Measurements from ENCODE around the gene CFAP410.

CFAP410 gene

GRCh38 chr21:44302573-44303401, 36.4 kb downstream of the CFAP410 start:
- TF ChIP-seq CTCF (IDR thresholded peaks at IDR 0.05): peak; percentile 19; the same call in 1 of the 2 replicates

GRCh38 chr21:44301961-44302406, 37.2 kb downstream of the CFAP410 start:
- no peak for TF ChIP-seq CTCF (IDR thresholded peaks at IDR 0.05)

GRCh38 chr21:44301141-44301540, 38.0 kb downstream of the CFAP410 start:
- no peak for TF ChIP-seq CTCF (IDR thresholded peaks at IDR 0.05)

- TF ChIP-seq CTCF (IDR thresholded peaks at IDR 0.05): no peak
Measured at GRCh38 chr21:44300262-44300959, 38.8 kb downstream of the CFAP410 start.

GRCh38 chr21:44299458-44300261, 39.5 kb downstream of the CFAP410 start, which contains the start of gene PFKL:
Gene PFKL, plus strand, starts transcription at chr21:44300053. Its CDS starts 53 bp downstream, at chr21:44300106.
- no peak for TF ChIP-seq CTCF (IDR thresholded peaks at IDR 0.05)

- TF ChIP-seq CTCF (IDR thresholded peaks at IDR 0.05): no peak
Measured at GRCh38 chr21:44299085-44299457, 40.1 kb downstream of the CFAP410 start.

- TF ChIP-seq CTCF (IDR thresholded peaks at IDR 0.05): no peak
Measured at GRCh38 chr21:44298301-44298700, 40.9 kb downstream of the CFAP410 start.

Measured in LNCAP (cell line).